OCI-LY3 (cell line): ENCODE measurements around the gene KAT6B.

ENCODE experiments used
- H2AFZ ChIP-seq: fragments of 200-600, 300-600 bp; shearing (Covaris generic); 2 replicates; pipeline ENCODE4 v1.6.0; 2014; ENCODE audit warnings: antibody characterized with exemption, low read depth, low read length
- H3K27ac ChIP-seq: fragments of 200-600, 300-600 bp; sonication (generic); 2 replicates; pipeline ENCODE4 v1.5.1; 2014; ENCODE audit warnings: mild to moderate bottlenecking, low read length, moderate library complexity, mixed read lengths
- H3K27me3 ChIP-seq: fragments of 200-600, 300-600 bp; sonication (generic); 2 replicates; pipeline ENCODE4 v1.6.1; 2014; ENCODE audit warnings: low read depth, low read length, mixed read lengths
- H3K36me3 ChIP-seq: fragments of 200-600, 300-600 bp; sonication (generic); replicated peaks from 2 replicates; pipeline ENCODE3; 2014; ENCODE audit warnings: low read depth, low read length, mixed read lengths
- H3K4me1 ChIP-seq: fragments of 300-600, 200-600 bp; sonication (generic); 2 replicates; pipeline ENCODE4 v1.6.1; 2014; ENCODE audit warnings: low read length, mixed read lengths
- H3K4me2 ChIP-seq: fragments of 200-600, 300-600 bp; sonication (generic); 2 replicates; pipeline ENCODE4 v1.6.1; 2014; ENCODE audit warnings: low read length, mixed read lengths
- H3K4me3 ChIP-seq: fragments of 300-600, 200-600 bp; sonication (generic); 2 replicates; pipeline ENCODE4 v1.5.1; 2014; ENCODE audit warnings: antibody characterized with exemption, mild to moderate bottlenecking, low read length, moderate library complexity
- H3K79me2 ChIP-seq: fragments of 300-600, 200-600 bp; shearing (Covaris generic); 2 replicates; pipeline ENCODE4 v1.6.1; 2014; ENCODE audit warnings: mild to moderate bottlenecking, low read length, mixed read lengths
- H3K9ac ChIP-seq: fragments of 300-600, 200-600 bp; shearing (Covaris generic); 2 replicates; pipeline ENCODE4 v1.6.0; 2014; ENCODE audit warnings: mild to moderate bottlenecking, low read length, moderate library complexity
- H3K9me3 ChIP-seq: fragments of 200-600, 300-600 bp; shearing (Covaris generic); 2 replicates; pipeline ENCODE4 v1.6.1; 2014; ENCODE audit warnings: low read length, mixed read lengths; ENCODE audit not compliant: insufficient read depth
- H4K20me1 ChIP-seq: fragments of 200-600, 300-600 bp; sonication (generic); 2 replicates; pipeline ENCODE4 v1.6.1; 2016; ENCODE audit warnings: low read length, mixed read lengths; ENCODE audit not compliant: insufficient read depth
- CTCF ChIP-seq: fragments of 200-600, 300-600 bp; sonication (generic); IDR thresholded peaks from 2 replicates; pipeline ENCODE4 v1.5.1; 2014; ENCODE audit warnings: antibody characterized with exemption, low read length, low read depth
- EZH2phosphoT487 ChIP-seq: fragments of 200-600 bp; shearing (Covaris generic); IDR thresholded peaks from 2 replicates; pipeline ENCODE4 v1.6.1; 2018; ENCODE audit warnings: antibody characterized with exemption, mixed run types, low read depth

The KAT6B gene

GRCh38 chr10:74903491-74903890, 77.1 kb downstream of the KAT6B start:
- no peak overlapping the region for H3K4me3 ChIP-seq
- no peak overlapping the region for H3K4me2 ChIP-seq
- H3K9ac ChIP-seq = no peak overlapping the region
- no peaks in the 10 kb centered on the region for H3K36me3 ChIP-seq
- no peaks in the 10 kb centered on the region for H3K9me3 ChIP-seq
- no peaks in the 10 kb centered on the region for H3K27me3 ChIP-seq
- no peaks in the 10 kb centered on the region for H3K79me2 ChIP-seq
- TF ChIP-seq EZH2phosphoT487 (no peak), CTCF (no peak)
- no peak overlapping the region for H3K27ac ChIP-seq
- H2AFZ ChIP-seq = no peak overlapping the region
- H3K4me1 ChIP-seq = peaks cover 33% of the 10 kb centered on the region
- H4K20me1 ChIP-seq = no peaks in the 10 kb centered on the region

GRCh38 chr10:74906611-74907198, 80.3 kb downstream of the KAT6B start:
- no peaks in the 10 kb centered on the region for H3K79me2 ChIP-seq
- peaks cover 6% of the 10 kb centered on the region for H3K4me1 ChIP-seq
- H3K4me3 ChIP-seq = no peak overlapping the region
- H3K27ac ChIP-seq = no peak overlapping the region
- no peaks in the 10 kb centered on the region for H3K27me3 ChIP-seq
- no peaks in the 10 kb centered on the region for H3K9me3 ChIP-seq
- no peaks in the 10 kb centered on the region for H3K36me3 ChIP-seq
- no peak overlapping the region for H2AFZ ChIP-seq
- TF ChIP-seq CTCF = no peak
- no peak for TF ChIP-seq EZH2phosphoT487
- no peak overlapping the region for H3K9ac ChIP-seq
- H4K20me1 ChIP-seq = no peaks in the 10 kb centered on the region
- no peak overlapping the region for H3K4me2 ChIP-seq

- no peak overlapping the region for H3K9ac ChIP-seq
- H3K27me3 ChIP-seq = no peaks in the 10 kb centered on the region
- TF ChIP-seq CTCF = no peak
- no peak for TF ChIP-seq EZH2phosphoT487
- H3K9me3 ChIP-seq = no peaks in the 10 kb centered on the region
- no peak overlapping the region for H3K4me3 ChIP-seq
- no peak overlapping the region for H2AFZ ChIP-seq
- H3K4me2 ChIP-seq = no peak overlapping the region
- H3K36me3 ChIP-seq = no peaks in the 10 kb centered on the region
- peaks cover 9% of the 10 kb centered on the region; the same call in 1 of the 2 replicates for H3K4me1 ChIP-seq
- H4K20me1 ChIP-seq = no peaks in the 10 kb centered on the region
- no peak overlapping the region for H3K27ac ChIP-seq
- H3K79me2 ChIP-seq = no peaks in the 10 kb centered on the region
Observed at GRCh38 chr10:74909670-74910069, 83.3 kb downstream of the KAT6B start.

GRCh38 chr10:74910241-74910975, 84.0 kb downstream of the KAT6B start:
- Histone ChIP-seq H3K27ac (no peak overlapping the region), H3K9ac (no peak overlapping the region), H2AFZ (no peak overlapping the region), H3K79me2 (no peaks in the 10 kb centered on the region), H3K4me3 (no peak overlapping the region), H4K20me1 (no peaks in the 10 kb centered on the region), H3K4me1 (peaks cover 9% of the 10 kb centered on the region; the same call in 1 of the 2 replicates), H3K4me2 (no peak overlapping the region), H3K9me3 (no peaks in the 10 kb centered on the region), H3K36me3 (no peaks in the 10 kb centered on the region), H3K27me3 (no peaks in the 10 kb centered on the region)
- TF ChIP-seq EZH2phosphoT487 = no peak
- no peak for TF ChIP-seq CTCF
